Adipocyte (in vitro differentiated cells): ENCODE results near the gene PIK3CG.
"Not testable (repeated sequence)": the region's sequence is repeated elsewhere in the genome, so short reads cannot be mapped to it uniquely, and the experiment has no call there.

Experiments
- DNase-seq: peaks from one replicate; pipeline ENCODE4 v3.0.0-alpha.2; 2015; ENCODE audit warnings: low read depth
- H3K27me3 ChIP-seq: replicated peaks from 2 replicates; pipeline ENCODE4 v1.7.0; 2013; ENCODE audit warnings: mild to moderate bottlenecking, low read length, moderate library complexity; ENCODE audit not compliant: control insufficient read depth, insufficient read depth
- H3K36me3 ChIP-seq: 2 replicates; pipeline ENCODE4 v1.7.0; 2013; ENCODE audit warnings: low read length, mild to moderate bottlenecking, moderate library complexity; ENCODE audit not compliant: control insufficient read depth, insufficient read depth, severe bottlenecking
- H3K4me1 ChIP-seq: 2 replicates; pipeline ENCODE4 v1.7.0; 2013; ENCODE audit warnings: mild to moderate bottlenecking, low read length, moderate library complexity; ENCODE audit not compliant: control insufficient read depth, insufficient read depth
- H3K4me3 ChIP-seq: 2 replicates; pipeline ENCODE4 v1.7.0; 2013; ENCODE audit warnings: mild to moderate bottlenecking, low read length, moderate library complexity
- H3K9ac ChIP-seq: 2 replicates; pipeline ENCODE4 v1.7.0; 2013; ENCODE audit warnings: mild to moderate bottlenecking, low read length, moderate library complexity
- H3K9me3 ChIP-seq: 2 replicates; pipeline ENCODE4 v1.7.0; 2013; ENCODE audit warnings: mild to moderate bottlenecking, low read length, moderate library complexity; ENCODE audit not compliant: control insufficient read depth

Gene PIK3CG

GRCh38 chr7:106865130-106866041, at the start of gene PIK3CG:
TSS of gene PIK3CG (plus strand) at chr7:106865282. CDS start at chr7:106867562, 2,280 bp downstream.
- Histone ChIP-seq H3K4me3 (no peak within 1 kb of the TSS), H3K27me3 (peaks cover 4% of the 10 kb centered on the region), H3K36me3 (no peaks in the 10 kb centered on the region), H3K4me1 (peaks cover 21% of the 10 kb centered on the region), H3K9ac (no peak within 1 kb of the TSS), H3K9me3 (no peaks in the 10 kb centered on the region)
- no peak for DNase-seq

DNA sequence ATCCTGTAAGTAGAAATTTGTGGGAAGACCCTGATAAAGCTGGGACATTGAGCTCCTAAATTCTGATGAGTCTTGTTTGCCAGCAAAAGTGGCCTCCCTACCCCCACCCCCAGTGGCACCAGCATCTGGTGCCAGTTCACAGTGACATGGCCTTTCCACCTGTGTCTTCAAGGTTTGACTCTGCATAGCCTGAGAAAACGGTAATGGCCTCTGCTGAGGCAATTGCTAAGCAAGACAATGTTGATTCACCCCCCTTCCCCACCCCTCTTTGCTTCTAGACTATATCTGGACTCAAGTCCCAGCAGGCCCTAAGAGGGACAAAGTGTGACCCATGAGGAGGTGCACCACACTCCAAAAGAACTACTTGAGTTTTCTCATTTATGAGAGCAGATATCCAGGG, 48.0 kb upstream of the PIK3CG start:
- no peaks in the 10 kb centered on the region for H3K27me3 ChIP-seq
- no peak for DNase-seq
- H3K9me3 ChIP-seq: no peaks in the 10 kb centered on the region
- no peak overlapping the region for H3K9ac ChIP-seq
- no peak overlapping the region for H3K4me3 ChIP-seq
- H3K36me3 ChIP-seq: no peaks in the 10 kb centered on the region
- H3K4me1 ChIP-seq: peaks cover 3% of the 10 kb centered on the region

GRCh38 chr7:106818736-106819135, 46.3 kb upstream of the PIK3CG start:
- no peak overlapping the region for H3K9ac ChIP-seq
- no peak for DNase-seq
- no peak overlapping the region for H3K4me3 ChIP-seq
- peaks cover 3% of the 10 kb centered on the region for H3K4me1 ChIP-seq
- no peaks in the 10 kb centered on the region for H3K36me3 ChIP-seq
- no peaks in the 10 kb centered on the region for H3K27me3 ChIP-seq
- H3K9me3 ChIP-seq: no peaks in the 10 kb centered on the region

DNA sequence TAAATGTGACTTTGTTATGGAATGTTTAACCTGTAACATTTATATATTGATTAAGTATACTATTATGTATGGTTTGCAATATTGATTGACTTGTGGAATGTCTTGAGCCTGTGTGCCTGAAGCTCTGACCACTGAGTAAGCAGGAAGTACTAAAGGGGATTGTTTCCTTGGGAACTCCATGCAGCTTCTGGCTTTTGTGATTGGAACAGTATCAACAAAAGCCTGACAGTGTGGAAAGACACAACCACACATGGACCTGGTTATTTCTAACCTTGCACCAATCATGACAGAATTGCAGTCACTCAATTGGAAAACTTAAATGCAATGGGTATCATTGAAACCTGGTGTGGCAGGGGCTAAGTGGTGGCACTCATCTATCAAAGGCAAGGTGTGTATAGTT, 45.5 kb upstream of the PIK3CG start:
- H3K4me3 ChIP-seq: no peak overlapping the region
- H3K9ac ChIP-seq: no peak overlapping the region
- H3K4me1 ChIP-seq: peaks cover 3% of the 10 kb centered on the region
- no peaks in the 10 kb centered on the region for H3K36me3 ChIP-seq
- H3K27me3 ChIP-seq: no peaks in the 10 kb centered on the region
- DNase-seq: no peak
- no peaks in the 10 kb centered on the region for H3K9me3 ChIP-seq

DNA sequence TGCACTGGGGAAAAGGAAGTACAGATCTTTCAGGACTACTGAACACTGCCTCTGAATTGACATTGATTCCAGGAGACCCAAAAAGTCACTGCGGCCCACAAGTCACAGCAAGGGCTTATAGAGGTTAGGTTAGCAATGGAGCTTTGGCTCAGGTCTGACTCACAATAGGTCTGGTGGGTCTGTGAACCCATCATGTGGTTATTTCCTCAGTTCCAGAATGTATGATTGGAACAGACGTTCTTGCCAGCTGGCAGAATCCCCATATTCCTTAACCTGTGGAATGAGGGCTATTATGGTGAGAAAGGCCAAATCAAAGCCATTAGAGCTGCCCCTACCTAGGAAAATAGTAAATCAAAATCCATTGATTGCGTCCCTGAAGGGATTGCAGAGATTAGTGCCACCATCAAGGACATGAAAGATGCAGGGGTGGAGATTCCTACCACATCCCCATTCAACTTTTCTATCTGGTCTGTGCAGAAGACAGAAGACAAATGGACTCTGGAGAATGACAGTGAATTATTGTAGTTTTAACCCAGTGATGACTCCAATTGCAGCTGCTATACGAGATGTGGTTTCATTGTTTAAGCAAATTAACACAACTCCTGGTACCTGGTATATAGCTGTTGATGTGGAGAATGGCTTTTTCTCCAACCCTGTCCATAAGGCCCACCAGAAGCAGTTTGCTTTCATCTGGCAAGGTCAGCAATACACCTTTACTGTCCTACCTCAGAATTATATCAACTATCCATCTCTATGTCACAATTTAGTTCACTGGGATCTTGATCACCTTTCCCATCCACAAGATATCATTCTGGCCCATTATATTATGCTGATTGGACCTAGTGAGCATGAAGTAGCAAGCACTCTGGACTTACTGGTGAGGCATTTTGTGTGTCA, 44.5 kb upstream of the PIK3CG start:
- no peak for DNase-seq
- Histone ChIP-seq H3K27me3 (no peaks in the 10 kb centered on the region), H3K4me3 (no peak overlapping the region), H3K9me3 (no peaks in the 10 kb centered on the region), H3K36me3 (no peaks in the 10 kb centered on the region), H3K4me1 (peaks cover 1% of the 10 kb centered on the region), H3K9ac (no peak overlapping the region)

DNA sequence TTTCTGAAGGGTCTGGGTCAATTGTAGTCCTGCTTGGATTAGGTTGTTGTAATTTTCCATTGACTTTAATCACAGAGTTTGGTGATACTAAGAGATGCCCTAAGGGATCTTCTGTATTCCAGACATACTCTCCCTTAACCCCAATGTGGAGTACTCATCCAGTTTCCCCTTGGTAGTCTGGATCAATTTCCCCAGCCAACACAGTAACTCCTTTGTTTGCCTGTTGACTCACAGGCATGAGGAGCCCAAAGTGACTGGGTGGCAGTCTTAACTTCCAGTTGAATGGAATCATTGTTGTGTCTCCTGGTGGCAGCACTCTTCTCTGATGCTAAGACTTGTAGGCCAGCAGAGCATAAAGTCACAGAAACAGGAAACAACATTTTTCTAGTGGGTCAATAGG, 41.5 kb upstream of the PIK3CG start:
- Histone ChIP-seq H3K9ac (no peak overlapping the region), H3K27me3 (no peaks in the 10 kb centered on the region), H3K9me3 (no peaks in the 10 kb centered on the region), H3K4me1 (no peaks in the 10 kb centered on the region), H3K4me3 (no peak overlapping the region), H3K36me3 (no peaks in the 10 kb centered on the region)
- DNase-seq: no peak

DNA sequence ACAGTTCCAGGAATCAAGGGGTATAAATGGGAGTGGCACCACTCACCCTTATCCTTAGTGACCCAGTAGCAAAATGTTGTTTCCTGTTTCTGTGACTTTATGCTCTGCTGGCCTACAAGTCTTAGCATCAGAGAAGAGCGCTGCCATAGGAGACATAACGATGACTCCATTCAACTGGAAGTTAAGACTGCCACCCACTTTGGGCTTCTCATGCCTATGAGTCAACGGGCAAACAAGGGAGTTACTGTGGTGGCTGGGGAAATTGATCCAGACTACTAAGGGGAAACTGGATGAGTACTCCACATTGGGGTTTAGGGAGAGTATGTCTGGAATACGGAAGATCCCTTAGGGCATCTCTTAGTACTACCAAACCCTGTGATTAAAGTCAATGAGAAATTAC, 40.6 kb upstream of the PIK3CG start:
- DNase-seq: peak; percentile 7
- no peaks in the 10 kb centered on the region for H3K4me1 ChIP-seq
- no peaks in the 10 kb centered on the region for H3K27me3 ChIP-seq
- H3K9ac ChIP-seq: no peak overlapping the region
- H3K9me3 ChIP-seq: peaks cover 4% of the 10 kb centered on the region
- no peak overlapping the region for H3K4me3 ChIP-seq
- no peaks in the 10 kb centered on the region for H3K36me3 ChIP-seq

DNA sequence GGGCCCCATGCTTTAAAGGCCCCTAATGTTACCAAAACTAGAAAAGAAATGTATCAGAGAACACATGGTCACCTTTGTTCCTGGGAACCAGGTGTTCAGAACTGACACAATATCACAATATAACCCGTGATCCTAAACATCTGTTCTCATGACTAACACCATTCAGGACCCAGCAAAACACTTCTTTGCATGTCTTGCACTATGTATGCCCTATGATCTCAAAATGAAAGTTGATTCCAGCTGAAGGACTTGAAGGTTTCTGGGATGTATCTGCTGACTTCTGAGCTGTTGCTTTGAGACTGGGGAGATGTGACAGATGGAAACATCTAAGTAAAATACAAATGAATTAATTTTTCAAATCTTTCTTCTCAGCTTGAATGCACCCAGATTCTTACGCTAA, 37.5 kb upstream of the PIK3CG start:
- DNase-seq: no peak
- peaks cover 9% of the 10 kb centered on the region for H3K9me3 ChIP-seq
- no peak overlapping the region for H3K4me3 ChIP-seq
- no peaks in the 10 kb centered on the region for H3K36me3 ChIP-seq
- no peaks in the 10 kb centered on the region for H3K27me3 ChIP-seq
- H3K4me1 ChIP-seq: no peaks in the 10 kb centered on the region
- H3K9ac ChIP-seq: no peak overlapping the region

GRCh38 chr7:106829496-106829895, 35.6 kb upstream of the PIK3CG start:
- no peak for DNase-seq
- H3K36me3 ChIP-seq: no peaks in the 10 kb centered on the region
- H3K27me3 ChIP-seq: no peaks in the 10 kb centered on the region
- H3K4me1 ChIP-seq: no peaks in the 10 kb centered on the region
- H3K9ac ChIP-seq: no peak overlapping the region
- peaks cover 9% of the 10 kb centered on the region for H3K9me3 ChIP-seq
- H3K4me3 ChIP-seq: no peak overlapping the region

DNA sequence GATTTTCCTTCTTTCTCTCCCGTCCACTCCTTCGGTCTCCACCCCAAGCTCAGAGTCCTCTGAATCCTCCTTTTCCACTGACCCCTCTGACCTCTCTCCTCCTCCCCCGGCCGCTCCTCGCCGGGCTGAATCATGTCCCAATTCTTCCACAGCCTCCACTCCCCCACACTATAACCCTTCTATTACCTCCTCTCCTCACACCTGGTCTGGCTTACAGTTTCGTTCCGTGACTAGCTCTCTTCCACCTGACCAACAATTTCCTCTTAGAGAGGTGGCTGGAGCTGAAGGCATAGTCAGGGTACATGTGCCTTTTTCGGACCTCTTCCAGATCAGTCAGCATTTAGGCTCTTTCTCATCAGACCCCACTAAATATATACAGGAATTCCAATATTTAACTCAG, 34.2 kb upstream of the PIK3CG start:
- H3K4me1 ChIP-seq, H3K9ac ChIP-seq, H3K4me3 ChIP-seq, H3K9me3 ChIP-seq, DNase-seq, H3K36me3 ChIP-seq, H3K27me3 ChIP-seq: not testable (repeated sequence)

DNA sequence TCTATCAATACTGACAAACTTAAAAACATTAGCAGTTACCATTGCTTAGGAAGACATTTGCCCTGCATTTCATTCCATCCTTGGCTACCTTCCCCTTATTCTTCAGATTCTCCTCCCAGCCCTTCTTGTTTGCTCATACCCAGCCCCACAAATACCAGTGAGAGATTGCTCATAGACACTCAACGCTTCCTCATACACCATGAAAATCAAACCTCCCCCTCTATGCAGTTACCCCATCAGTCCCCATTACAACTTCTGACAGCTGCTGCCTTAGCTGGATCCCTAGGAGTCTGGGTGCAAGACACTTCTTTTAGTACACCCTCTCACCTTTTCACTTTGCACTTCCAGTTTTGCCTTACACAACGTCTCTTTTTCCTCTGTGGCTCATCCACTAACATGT, 28.3 kb upstream of the PIK3CG start:
- H3K4me1 ChIP-seq: peaks cover 13% of the 10 kb centered on the region
- H3K9ac ChIP-seq: no peak overlapping the region
- H3K4me3 ChIP-seq: no peak overlapping the region
- no peaks in the 10 kb centered on the region for H3K27me3 ChIP-seq
- H3K36me3 ChIP-seq: no peaks in the 10 kb centered on the region
- no peak for DNase-seq
- no peaks in the 10 kb centered on the region for H3K9me3 ChIP-seq
